GM19035 (cell line): Measurements from ENCODE around the gene CDC42EP4.
A peak's percentile ranks its signal among the peaks of the same experiment; 100 is the strongest.

Source experiments
- ATAC-seq: cut with Tn5 transposase; IDR thresholded peaks from one replicate; pipeline ENCODE4 v1.9.1; 2021; ENCODE audit not compliant: unreplicated experiment

The CDC42EP4 gene, protein sequence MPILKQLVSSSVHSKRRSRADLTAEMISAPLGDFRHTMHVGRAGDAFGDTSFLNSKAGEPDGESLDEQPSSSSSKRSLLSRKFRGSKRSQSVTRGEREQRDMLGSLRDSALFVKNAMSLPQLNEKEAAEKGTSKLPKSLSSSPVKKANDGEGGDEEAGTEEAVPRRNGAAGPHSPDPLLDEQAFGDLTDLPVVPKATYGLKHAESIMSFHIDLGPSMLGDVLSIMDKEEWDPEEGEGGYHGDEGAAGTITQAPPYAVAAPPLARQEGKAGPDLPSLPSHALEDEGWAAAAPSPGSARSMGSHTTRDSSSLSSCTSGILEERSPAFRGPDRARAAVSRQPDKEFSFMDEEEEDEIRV

DNA sequence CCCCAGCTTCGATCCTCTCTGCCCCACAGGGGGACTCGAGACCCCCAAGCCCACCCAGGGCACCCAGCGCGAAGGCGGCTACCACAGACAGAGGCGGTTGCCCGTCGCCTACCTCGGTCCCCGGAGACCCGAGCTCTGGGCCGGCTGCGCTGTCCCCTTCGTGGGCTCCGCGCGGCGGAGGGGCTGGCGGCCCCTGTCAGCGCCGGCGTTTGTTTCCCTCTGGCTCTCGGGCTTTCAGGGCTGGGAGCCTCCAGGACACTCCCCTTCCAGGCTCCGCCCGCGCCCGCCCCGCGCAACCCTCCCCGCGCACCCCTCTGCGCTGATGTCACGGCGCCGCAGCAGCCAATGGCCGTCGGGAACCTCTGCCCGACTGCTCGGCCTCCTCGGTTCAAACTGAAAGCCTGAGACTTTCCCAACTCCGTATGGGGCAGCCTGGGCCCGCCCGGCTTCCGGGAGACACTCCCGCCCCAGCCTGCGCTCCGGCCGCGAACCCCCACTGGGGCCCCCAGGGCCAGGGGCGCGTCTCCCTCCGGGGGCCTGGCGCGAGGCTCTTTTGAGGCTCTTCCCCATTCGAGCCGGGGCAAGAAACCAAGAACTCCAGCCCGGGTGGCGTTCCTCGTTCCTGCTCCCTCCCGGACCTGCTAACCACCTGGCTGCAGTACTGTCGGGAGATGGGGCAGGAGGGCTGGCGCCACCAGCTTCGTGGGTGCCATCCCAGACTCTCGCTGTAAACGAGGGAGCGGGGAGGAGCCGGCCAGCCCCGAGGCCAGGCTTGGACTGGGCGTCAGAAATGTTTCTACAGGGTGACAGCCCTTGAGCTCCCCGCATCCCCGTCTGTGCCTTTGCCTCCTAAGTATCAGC is at the start of gene CDC42EP4:
Gene CDC42EP4, minus strand, starts transcription at position 221 of the 861 bp plus-strand sequence. CDS start 25,501 bp downstream, outside the sequence.
- ATAC-seq = peak; percentile 92

GRCh38 chr17:73360961-73361761 is 49.4 kb upstream of the CDC42EP4 start:
- no peak for ATAC-seq

DNA sequence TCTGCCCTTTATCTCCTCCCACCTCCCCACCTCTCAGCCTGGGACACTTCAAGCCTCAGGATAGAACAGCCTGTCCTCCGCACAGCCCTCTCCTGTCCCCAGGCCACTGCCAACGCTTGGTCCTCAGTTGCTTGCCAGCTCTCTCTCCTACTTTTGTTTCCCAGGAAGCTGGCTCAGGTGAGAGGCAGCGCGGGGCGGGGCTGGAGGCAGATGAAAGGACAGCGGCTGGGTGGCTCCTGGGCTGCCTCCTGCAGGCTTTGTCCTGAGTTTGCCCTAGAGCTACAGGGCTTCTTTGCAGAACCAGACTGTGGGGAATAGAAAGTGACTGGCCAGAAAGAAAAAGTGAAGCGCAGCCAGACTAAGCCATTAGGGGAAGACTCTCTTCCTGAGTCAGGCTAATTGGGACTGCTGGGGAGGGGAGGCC is 48.2 kb upstream of the CDC42EP4 start:
- ATAC-seq = no peak

- ATAC-seq = no peak
Observed at GRCh38 chr17:73359352-73359751, 47.6 kb upstream of the CDC42EP4 start.

GRCh38 chr17:73358668-73359067 is 46.9 kb upstream of the CDC42EP4 start:
- no peak for ATAC-seq

GRCh38 chr17:73357981-73358380 is 46.2 kb upstream of the CDC42EP4 start:
- no peak for ATAC-seq

DNA sequence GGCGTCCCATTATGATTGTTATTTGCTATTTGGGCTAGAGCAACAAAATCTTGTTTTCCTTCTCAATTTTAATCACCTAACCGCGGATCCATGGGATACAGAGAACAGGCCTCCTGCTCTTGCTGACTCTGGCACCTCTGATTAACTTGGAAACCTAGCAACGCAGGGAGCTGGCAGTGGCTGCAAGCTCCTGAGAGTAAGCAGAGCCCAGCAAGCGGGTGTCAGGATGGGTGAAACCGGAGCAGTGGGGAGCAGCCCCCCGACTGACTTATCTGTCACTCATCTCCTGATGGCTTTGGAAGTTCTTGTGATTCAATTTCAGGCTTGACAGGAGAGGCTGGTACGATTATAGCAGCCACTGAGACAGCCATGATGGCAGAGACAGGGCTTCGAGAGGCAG is 45.5 kb upstream of the CDC42EP4 start:
- no peak for ATAC-seq

DNA sequence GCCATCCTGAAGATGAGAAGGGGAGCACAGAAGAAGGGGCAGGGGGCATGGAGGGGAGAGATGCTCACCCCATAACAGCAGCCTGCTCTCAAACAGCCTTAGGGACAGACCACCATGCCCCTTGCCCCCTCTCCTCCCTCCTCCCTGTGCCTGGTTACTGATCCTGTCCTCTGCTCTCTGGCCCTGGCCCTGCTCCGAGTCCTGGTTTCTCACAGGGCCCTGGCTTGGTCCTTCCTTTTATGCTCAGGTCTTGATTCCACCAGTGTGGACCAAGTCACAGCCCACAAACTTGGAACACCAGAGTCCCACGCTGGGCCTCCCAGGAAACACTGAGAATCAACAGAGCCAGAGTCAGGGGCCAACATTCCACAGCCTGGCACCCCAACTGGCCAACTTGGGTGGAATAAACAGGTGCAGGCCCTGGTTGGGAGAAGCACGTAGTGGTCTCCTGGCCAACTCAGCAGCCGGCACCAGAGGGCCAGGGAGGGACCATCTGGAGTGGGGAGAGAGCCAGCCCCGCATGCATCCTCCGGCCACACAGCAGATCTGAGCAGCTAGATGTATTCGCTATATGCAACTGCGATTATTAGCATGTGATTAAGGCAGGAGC is 44.9 kb upstream of the CDC42EP4 start:
- ATAC-seq = no peak

- no peak for ATAC-seq
Observed at GRCh38 chr17:73354423-73355284, 42.9 kb upstream of the CDC42EP4 start.

- ATAC-seq = no peak
Observed at GRCh38 chr17:73352261-73352660, 40.5 kb upstream of the CDC42EP4 start.

- no peak for ATAC-seq
Observed at GRCh38 chr17:73351764-73352163, 40.0 kb upstream of the CDC42EP4 start.

GRCh38 chr17:73350864-73351263 is 39.1 kb upstream of the CDC42EP4 start:
- no peak for ATAC-seq

DNA sequence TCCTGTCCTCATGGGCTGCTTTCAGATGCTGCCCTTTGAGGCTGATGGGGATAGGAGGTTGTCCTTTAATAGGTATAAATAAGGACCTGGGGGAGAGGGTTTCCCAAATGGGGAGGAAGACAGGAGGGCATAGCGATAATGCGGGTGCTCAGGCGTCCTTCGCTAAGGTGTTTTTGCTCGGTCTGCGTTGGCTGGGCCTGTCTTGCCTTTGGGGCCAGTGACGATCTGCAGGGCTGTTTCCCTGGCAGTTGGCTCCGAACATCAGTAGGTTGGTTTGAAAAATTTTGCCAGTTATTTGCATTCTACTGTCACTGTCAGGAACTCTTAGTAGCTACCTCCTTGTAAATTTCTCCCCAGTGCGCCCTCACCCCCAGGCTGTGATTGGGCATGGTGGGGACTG is 37.8 kb upstream of the CDC42EP4 start:
- ATAC-seq = no peak

DNA sequence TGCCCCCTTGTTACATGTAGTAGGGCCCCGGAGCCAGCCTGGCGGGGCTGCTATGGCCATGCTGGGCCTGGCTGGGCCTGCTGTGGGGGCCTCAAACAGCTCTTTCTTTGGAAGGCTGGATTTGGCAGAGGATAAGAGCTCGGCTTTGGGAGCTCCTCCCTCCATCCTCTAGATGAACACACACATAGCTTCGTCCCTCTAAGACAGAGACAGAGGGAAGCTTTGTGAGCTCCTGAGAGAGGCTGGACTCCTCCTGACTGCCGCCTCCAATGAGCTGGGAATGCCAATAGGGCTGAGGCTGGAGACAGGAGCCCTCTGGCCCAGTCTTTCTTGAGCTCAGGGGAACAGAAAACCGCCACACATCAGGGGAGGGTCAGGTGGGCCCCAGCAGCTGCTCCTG is 37.3 kb upstream of the CDC42EP4 start:
- ATAC-seq = no peak

DNA sequence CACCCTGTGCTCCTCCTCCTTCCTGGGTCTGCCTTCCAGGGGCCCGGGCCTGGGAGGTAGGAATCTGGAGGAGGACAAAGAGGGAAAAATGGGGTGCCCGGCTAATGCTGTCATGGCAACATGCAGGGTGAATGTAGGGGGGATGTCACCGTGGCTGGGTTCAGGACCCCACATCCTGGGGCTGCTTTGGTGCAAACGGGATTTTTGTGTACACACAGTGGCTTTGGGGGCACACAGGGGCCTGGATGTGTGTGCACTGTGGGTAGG is 37.0 kb upstream of the CDC42EP4 start:
- no peak for ATAC-seq

GRCh38 chr17:73348018-73348828 is 36.4 kb upstream of the CDC42EP4 start:
- no peak for ATAC-seq

GRCh38 chr17:73347351-73347750 is 35.5 kb upstream of the CDC42EP4 start:
- ATAC-seq = no peak

- ATAC-seq = no peak
Observed at GRCh38 chr17:73346501-73347162, 34.8 kb upstream of the CDC42EP4 start.
